Activated CD8-positive, alpha-beta memory T cell treated with anti-CD3 and anti-CD28 coated beads, Interleukin-2, amount 50 U/mL, for 48 hours (primary cell): ENCODE data around the gene TTN.

Experiments used
- DNase-seq: peaks from one replicate; pipeline ENCODE4 v3.0.0-alpha.2; 2020

Gene TTN

DNA sequence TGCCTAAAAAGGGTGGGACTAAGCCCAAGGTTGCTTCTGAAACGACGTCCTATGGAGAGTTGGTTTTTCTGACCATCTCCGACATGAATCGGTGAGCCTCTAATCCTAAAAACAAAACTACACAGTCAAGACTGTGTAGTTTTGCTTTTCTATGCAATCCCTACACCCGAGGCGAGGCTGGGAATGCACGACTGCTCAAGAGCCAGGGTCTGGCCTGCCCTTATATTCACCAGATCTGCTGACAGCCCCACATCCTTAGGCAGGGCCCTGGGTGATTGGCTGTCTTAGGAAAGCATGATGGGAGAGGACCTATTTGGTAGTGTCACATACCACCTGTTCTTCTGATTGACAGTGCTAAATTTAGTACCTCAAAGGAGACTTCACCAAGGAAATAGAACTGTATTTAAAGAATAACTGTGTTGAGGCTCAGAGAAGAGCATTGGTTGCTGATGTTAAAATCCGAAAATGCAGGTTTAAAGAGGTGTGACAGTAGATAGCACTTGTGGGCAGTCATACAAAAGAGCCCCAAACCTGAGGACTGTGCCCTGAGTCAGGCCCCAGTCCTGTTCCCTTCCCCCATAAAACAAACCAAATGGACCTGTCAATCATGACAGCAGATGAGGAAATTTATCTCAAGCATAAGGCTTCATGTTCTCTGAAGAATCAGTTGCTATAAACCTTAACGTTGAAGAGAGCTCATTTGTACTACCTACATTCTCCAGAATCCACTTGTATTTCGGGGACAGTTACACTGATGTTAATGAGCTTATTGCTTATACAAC is at the start of gene TTN:
TSS of gene TTN (minus strand) at position 197 of the 782 bp plus-strand sequence. CDS start 2,781 bp downstream, outside the sequence.
- no peak for DNase-seq

DNA sequence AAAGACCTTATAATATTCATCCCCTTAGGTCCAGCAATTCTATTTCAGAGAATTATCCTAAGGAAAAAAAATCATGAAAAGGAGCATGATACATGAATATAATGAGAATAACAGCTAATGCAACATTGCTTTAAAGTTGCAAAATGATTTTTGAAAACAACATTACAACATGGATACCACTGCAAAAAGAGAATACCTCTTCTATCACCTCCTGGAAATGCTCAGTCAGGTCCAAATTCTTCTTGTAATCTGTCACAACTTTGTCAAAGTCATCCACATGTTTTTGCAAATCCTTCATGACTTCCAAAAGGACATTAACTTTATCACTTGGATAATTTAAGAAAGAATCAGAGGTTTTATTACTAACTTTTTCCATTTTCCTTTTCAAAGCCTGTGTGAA is 47.9 kb upstream of the TTN start:
- DNase-seq: no peak

GRCh38 chr2:178848335-178848734 is 41.1 kb upstream of the TTN start:
- no peak for DNase-seq

DNA sequence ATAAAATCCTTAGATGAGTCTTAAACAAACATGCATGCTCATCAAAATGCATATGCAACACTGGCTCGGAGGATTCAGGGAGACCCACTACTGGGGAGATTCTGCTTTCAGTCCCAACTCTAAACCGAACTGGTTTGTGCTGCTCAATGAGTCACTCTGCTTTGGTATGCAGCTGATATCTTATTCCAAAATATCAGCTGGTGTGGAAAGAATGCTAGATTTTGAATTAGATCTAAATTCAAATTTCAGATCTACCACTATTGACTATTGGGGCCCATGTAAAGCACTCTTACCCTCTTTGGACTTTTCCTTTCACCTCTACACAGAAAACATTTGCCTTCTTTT is 39.2 kb upstream of the TTN start:
- DNase-seq: no peak

DNA sequence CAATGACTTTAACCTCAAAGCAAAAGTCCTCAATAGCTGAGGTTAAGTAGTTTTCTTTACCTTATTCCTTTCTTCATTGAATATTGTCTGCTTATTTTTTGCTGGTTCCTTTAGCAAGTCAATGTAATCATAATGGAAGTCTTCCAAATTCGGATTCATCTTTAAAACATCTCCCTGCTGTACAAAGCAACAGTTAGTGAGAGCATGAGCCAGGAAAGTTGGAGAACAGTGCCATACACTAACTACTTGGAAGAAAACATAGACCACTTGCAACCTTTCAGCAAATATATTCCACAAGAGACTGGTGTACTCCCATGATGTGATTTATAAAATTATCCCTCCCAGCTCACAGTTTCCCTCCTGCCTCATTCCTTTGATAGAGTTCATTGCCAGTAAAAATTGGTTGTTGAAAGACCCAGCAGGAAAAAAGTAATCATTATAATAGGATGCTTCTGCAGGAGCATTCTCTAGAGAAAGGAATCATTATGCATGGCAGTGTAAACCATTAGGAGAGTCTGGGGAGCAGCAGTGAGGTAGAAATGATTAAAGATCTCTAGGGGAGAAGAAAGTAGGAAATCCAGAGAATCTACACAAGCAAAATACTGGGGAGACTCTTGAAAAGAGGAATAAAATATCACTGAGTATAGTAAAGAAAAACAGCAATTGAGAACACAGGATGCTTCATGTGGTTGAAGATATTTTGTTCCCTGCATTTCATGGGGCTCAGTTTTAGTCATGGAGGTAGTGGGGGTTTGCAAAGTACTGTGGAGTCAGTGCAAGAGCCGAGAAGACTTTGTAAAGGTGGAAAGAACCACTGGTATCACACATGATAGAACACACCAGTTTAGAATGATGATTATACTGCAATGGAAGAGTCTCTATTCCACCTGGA is 38.6 kb upstream of the TTN start:
- no peak for DNase-seq

DNA sequence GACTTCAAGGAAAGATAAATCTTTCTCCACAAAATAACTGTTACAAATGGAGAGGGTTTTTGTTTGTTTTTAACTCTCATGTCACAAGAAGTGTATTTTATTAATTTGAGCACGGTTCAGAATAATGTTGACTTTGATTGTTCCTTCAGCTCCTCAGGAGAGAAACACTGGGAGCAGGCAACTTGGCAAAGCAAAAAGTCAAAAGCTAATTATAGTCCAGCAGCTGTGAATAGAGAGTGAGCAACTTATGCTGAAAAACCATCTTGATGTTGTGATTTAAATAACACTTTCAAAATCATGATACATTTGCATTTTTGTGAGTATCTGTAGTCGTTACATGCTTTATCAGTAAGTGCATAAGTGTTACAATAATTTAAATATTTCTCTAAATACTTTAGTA is 37.5 kb upstream of the TTN start:
- DNase-seq: no peak

GRCh38 chr2:178844269-178844668 is 37.0 kb upstream of the TTN start:
- DNase-seq: no peak

DNA sequence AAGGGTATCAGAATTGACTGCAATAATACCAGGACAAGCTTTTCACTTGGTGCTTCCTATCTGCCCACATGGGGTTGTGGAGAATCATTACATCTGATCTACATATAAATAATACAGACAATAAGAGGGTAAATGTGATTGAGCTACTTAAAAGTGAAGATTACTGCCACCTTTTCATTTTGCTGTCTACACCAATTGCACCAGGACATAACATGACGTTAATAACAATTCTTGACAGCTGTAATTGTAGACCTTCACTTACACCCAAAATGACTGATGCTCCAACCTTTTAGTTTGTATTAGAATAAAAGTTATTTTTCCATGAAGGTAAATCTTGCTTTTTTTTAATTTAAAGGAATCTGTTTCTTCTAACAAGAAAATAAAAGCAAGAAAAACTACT is 36.5 kb upstream of the TTN start:
- DNase-seq: no peak

- DNase-seq: no peak
Measured at GRCh38 chr2:178836807-178837206, 29.6 kb upstream of the TTN start.

DNA sequence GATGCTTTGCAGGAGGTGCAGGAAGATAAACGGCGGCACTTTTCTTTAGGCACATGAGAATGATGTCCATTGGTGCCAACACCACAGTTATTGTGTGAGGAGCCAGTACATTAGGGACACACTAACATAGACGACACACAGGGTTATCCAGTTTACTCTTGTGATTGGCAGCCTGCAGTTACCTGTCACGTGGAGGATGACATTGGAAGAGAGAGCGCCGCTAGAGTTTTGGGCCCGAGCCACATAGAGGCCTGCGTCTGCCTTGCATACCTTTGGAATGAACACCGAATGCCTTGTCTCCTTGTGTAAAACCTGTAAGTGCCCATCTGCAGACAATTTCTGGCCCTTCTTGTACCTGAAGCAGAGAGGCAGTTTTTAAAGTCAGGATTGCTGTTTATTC is 26.9 kb upstream of the TTN start:
- DNase-seq: no peak

DNA sequence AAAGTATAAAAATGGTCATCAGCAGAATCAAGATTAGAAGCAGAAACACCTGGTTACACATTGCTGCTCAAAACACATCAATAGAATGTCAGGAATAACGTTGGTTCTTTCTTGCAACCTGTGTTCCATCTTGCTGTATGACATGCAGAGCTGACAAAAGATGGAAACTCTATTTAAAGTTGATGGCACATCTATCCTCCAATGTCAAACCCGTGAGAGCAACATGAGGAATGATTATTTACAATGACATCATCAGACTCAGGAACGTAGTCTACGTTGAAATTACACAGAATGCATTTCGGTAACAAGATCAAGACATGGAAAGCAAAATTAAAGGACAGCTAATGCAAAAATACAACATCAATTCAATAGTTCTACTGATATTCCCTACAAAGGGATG is 26.2 kb upstream of the TTN start:
- no peak for DNase-seq

DNA sequence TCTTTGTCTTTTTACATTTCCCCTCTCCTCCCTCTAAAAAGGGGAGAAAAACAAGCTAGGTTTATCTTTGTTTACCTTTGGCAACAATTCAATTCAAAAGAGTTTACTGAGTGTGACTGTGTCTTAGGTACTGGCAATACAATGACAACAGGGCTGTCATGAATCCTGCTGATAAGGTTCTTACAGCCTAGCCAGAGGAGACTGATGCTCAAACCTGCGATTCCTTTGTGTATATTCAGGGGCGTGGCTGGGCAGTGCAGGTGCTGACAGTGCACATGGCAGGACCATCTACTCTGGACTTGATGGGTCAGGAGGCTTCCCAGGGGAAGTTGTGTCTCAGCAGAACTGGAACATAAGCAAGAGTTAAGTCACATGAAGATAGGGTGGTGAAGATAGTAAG is 23.2 kb upstream of the TTN start:
- no peak for DNase-seq

DNA sequence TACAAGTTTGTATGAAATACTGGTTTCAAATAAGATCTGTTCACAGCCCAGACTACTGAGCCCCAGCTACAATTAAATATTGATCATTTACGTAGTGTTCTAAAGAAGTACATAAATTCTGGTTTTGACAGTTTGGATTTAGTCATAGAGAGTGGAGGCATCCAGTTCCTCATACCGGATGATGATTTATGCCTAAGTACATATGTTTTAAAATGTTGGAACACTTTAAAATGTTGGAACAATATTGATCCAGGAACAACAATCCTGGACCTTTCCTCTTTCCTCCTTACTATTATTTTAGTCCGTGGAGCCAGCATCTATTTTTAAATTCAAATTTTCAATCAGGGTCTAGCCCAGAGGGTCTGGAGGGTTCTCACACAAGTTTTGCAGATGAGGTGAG is 22.8 kb upstream of the TTN start:
- no peak for DNase-seq

DNA sequence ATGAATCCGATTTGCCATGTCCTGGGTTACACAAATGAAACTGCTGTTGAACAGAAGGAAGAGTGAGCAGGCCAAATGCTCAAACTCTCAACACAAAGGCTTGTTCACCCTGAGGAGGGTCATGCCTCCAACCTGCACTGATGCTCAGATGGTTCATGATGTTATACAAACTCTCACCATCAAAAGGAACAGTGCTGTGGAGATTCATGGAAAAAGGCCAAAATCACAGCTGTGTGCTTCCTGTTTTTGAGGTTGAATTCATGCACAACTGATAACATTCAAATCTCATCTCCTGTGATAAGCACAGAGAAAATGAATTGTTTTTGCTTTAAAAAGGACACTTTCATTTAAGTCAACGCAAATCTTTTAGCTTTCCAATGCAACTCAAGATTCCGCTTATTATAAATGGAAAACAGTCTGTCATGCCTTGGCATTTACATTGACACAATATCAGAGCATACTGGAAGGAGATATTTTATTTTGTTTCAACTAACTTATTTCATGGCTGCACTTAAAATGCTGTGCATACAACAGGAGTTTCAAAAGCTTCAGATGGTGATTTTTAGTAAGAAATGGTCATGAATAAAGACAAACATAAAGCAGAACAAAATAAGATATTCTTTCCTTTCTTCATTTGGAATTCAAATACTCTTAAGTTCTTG is 22.2 kb upstream of the TTN start:
- DNase-seq: no peak

GRCh38 chr2:178828486-178828881 is 21.3 kb upstream of the TTN start:
- DNase-seq: no peak

DNA sequence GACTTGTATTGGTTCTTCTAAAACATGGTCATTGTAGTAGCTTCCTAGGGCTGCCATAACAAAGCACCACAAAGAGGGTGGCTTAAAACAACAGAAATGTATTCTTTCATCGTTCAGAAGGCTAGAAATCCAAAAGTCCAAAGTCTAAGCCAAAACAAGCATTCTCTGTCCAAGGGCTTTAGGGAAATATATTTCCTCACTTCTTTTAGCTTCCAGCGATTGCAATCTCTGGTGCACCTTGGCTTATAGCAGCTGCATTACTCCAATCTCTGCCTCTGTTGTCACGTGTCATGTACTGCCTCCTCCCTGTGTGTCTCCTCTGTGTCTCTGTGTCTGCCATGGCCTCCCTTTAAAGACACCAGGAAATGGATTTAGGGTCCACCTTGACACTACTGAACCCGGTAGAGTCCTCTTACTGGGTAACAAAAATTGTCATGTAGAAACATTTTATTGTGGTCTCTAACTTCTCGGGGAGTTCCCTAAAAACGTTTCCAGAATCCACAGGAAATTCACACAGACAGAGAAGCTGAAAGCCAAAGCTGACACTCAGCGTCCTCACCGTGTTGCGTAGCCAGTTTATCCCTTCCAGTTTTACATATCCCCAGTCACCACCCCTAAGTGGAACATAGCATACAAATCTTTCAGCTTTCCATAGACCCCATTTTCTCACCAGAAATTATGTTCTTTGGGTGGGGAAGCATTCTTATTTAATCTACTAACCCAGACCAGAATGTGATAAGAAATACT is 20.7 kb upstream of the TTN start:
- no peak for DNase-seq

- no peak for DNase-seq
Measured at GRCh38 chr2:178827111-178827510, 19.9 kb upstream of the TTN start.

GRCh38 chr2:178825183-178825582 is 18.0 kb upstream of the TTN start:
- no peak for DNase-seq

GRCh38 chr2:178824181-178824580 is 17.0 kb upstream of the TTN start:
- no peak for DNase-seq

DNA sequence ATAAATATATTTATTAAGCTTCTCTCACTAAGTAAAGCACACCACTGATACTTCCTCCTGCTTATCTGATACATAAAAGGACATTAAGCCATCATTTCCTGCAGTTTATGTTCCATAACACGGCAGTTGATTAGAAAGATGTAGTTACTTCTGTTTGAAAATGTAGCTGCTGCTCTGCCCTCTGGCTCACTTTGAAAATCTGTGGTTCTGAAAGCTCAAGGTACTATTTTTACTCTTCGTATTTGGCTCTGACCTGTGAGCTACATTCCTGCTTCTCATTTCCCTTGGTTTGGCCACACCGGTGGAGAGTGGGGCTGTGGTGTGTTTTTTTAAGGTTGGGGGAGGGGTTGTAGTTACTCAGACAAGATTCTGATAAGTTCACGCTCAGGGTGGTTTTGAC is 12.8 kb upstream of the TTN start:
- no peak for DNase-seq

GRCh38 chr2:178819147-178819875 is 12.1 kb upstream of the TTN start:
- DNase-seq: no peak

DNA sequence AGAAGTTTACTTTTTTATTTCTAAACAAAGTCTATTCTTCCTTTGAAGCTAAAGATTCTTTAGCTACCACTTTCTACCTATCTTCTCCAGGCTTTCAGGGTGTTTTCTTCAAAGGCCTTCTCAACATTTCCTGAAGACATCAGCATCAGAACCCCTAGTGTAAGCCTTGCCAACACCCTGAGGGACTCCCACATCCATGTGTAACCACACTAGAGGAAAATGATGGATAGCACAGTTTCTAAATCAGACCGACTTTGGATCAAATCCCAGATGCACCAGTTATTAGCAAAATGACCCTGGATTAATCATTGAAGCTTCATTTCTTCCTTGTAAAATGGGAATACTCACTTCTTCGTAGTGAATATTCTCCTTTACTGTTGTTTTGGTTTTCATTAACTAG is 4.7 kb upstream of the TTN start:
- DNase-seq: no peak
